ENCODE measurements around the gene MBD3. TPM values are rescaled to one million over a fixed set of nuclear protein-coding genes. Genes with fewer than 3 reads are reported as not detected.

Gene MBD3
- polyA plus RNA-seq, 1 donor (not counting 4 experiments of a cell fraction or from before 2014, with no cell fraction given): 16.6 TPM

- Histone ChIP-seq H3K36me3 (ENCODE audit: control insufficient read depth in 2 of 2, extremely low read depth in 1 of 2, insufficient read depth in 2 of 2, low read length in 2 of 2) (peaks cover 0 to 1% of the 10 kb centered on the region in 2 experiments), H3K4me2 (ENCODE audit: control insufficient read depth, extremely low read depth, insufficient read depth, low read depth, low read length) (peak overlapping the region; percentile 95), H3K4me3 (ENCODE audit: control insufficient read depth in 2 of 3, extremely low read depth in 1 of 3, insufficient read depth in 2 of 3, low read depth in 1 of 3, low read length in 3 of 3) (peak overlapping the region; percentile 94 to 96 (median 94)), H3K9ac (ENCODE audit: control insufficient read depth, extremely low read depth, insufficient read depth, low read length) (peak overlapping the region; percentile 98), H3K9me3 (ENCODE audit: control insufficient read depth, low read depth, low read length) (no peaks in the 10 kb centered on the region), H3K27ac (ENCODE audit: control insufficient read depth, insufficient read depth, low read length) (peak overlapping the region; percentile 89), H3K79me2 (ENCODE audit: control insufficient read depth, insufficient read depth, low read length) (peaks cover 37% of the 10 kb centered on the region), H3K9me1 (ENCODE audit: control insufficient read depth, extremely low read depth, insufficient read depth, low read length) (peaks cover 3% of the 10 kb centered on the region), H4K20me1 (ENCODE audit: control insufficient read depth, extremely low read depth, insufficient read depth, low read length) (peaks cover 4% of the 10 kb centered on the region), H3K4me1 (ENCODE audit: control insufficient read depth, extremely low read depth, insufficient read depth, low read length) (peaks cover 37% of the 10 kb centered on the region), H2AFZ (ENCODE audit: control insufficient read depth, low read length) (no peak overlapping the region), H3K27me3 (ENCODE audit: control insufficient read depth, extremely low read depth, insufficient read depth, low read length) (no peaks in the 10 kb centered on the region)
- FAIRE-seq: peak; percentile 52
- dilution Hi-C loops (cut with MboI; ENCODE audit: extremely low pct_ligation_motif_present, low sequenced_read_pairs): no loop called here
- TF ChIP-seq EZH2 (IDR thresholded peaks at IDR 0.05; ENCODE audit: low read length) (no peak), CTCF (optimal IDR thresholded peaks at IDR 0.05 in 1 of 3, IDR thresholded peaks at IDR 0.05 in 1 of 3, conservative IDR thresholded peaks at IDR 0.05 in 1 of 3; ENCODE audit: extremely low read depth in 1 of 3, insufficient read depth in 2 of 3, low read length in 3 of 3) (peak; percentile 31 to 48 (median 34))
- no peak for DNase-seq (ENCODE audit: low read depth, low spot score)
Measured at GRCh38 chr19:1590641-1591397, 1.8 kb downstream of the MBD3 start.

DNA sequence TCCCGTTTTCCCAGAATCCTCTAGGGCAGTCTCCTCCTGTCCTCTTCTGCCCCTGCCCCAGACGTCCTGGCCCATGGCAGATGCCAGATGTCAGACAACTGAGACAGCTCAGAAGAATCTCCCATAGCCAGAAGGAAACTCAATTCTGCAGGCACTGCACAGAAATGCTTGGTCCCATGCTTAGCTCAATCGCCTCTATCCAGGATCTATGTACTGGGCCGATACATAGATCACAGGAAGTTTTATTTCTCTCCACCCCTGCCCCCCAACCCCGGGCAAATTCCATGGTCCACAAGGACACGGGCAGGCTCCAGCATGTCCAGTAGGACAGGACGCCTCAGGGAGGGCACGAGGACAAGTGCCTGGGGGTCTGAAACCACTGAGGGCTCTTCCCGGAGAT lies 4.8 kb downstream of the MBD3 start:
- H3K27ac ChIP-seq (ENCODE audit: control insufficient read depth, insufficient read depth, low read length): no peak overlapping the region
- H3K4me3 ChIP-seq (ENCODE audit: control insufficient read depth in 2 of 3, extremely low read depth in 1 of 3, insufficient read depth in 2 of 3, low read depth in 1 of 3, low read length in 3 of 3): no peak overlapping the region
- no peak overlapping the region for H2AFZ ChIP-seq (ENCODE audit: control insufficient read depth, low read length)
- H3K9ac ChIP-seq (ENCODE audit: control insufficient read depth, extremely low read depth, insufficient read depth, low read length): no peak overlapping the region
- H3K79me2 ChIP-seq (ENCODE audit: control insufficient read depth, insufficient read depth, low read length): peaks cover 39% of the 10 kb centered on the region
- H4K20me1 ChIP-seq (ENCODE audit: control insufficient read depth, extremely low read depth, insufficient read depth, low read length): peaks cover 4% of the 10 kb centered on the region
- FAIRE-seq (no peak), DNase-seq (ENCODE audit: low read depth, low spot score) (no peak)
- no peak for TF ChIP-seq CTCF (optimal IDR thresholded peaks at IDR 0.05 in 1 of 3, IDR thresholded peaks at IDR 0.05 in 1 of 3, conservative IDR thresholded peaks at IDR 0.05 in 1 of 3; ENCODE audit: extremely low read depth in 1 of 3, insufficient read depth in 2 of 3, low read length in 3 of 3)
- no peak for TF ChIP-seq EZH2 (IDR thresholded peaks at IDR 0.05; ENCODE audit: low read length)
- peaks cover 33% of the 10 kb centered on the region for H3K4me1 ChIP-seq (ENCODE audit: control insufficient read depth, extremely low read depth, insufficient read depth, low read length)
- peaks cover 0 to 5% of the 10 kb centered on the region in 2 experiments for H3K36me3 ChIP-seq (ENCODE audit: control insufficient read depth in 2 of 2, extremely low read depth in 1 of 2, insufficient read depth in 2 of 2, low read length in 2 of 2)
- H3K4me2 ChIP-seq (ENCODE audit: control insufficient read depth, extremely low read depth, insufficient read depth, low read depth, low read length): peak overlapping the region; percentile 13
- H3K27me3 ChIP-seq (ENCODE audit: control insufficient read depth, extremely low read depth, insufficient read depth, low read length): no peaks in the 10 kb centered on the region
- peaks cover 3% of the 10 kb centered on the region for H3K9me1 ChIP-seq (ENCODE audit: control insufficient read depth, extremely low read depth, insufficient read depth, low read length)
- dilution Hi-C loops (cut with MboI; ENCODE audit: extremely low pct_ligation_motif_present, low sequenced_read_pairs): no loop called here
- H3K9me3 ChIP-seq (ENCODE audit: control insufficient read depth, low read depth, low read length): no peaks in the 10 kb centered on the region
